ENCODE results near the gene TMC6. TPM values are rescaled to one million over a fixed set of nuclear protein-coding genes. Genes with fewer than 3 reads are reported as not detected.

The TMC6 gene
- total RNA-seq, 4 donors from 2014 or later = 18.5 to 78.2 (median 23.6) TPM

GRCh38 chr17:78125138-78125913 is 3.2 kb downstream of the TMC6 start:
- TF ChIP-seq, protein P1, sequence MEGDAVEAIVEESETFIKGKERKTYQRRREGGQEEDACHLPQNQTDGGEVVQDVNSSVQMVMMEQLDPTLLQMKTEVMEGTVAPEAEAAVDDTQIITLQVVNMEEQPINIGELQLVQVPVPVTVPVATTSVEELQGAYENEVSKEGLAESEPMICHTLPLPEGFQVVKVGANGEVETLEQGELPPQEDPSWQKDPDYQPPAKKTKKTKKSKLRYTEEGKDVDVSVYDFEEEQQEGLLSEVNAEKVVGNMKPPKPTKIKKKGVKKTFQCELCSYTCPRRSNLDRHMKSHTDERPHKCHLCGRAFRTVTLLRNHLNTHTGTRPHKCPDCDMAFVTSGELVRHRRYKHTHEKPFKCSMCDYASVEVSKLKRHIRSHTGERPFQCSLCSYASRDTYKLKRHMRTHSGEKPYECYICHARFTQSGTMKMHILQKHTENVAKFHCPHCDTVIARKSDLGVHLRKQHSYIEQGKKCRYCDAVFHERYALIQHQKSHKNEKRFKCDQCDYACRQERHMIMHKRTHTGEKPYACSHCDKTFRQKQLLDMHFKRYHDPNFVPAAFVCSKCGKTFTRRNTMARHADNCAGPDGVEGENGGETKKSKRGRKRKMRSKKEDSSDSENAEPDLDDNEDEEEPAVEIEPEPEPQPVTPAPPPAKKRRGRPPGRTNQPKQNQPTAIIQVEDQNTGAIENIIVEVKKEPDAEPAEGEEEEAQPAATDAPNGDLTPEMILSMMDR (IDR thresholded peaks at IDR 0.05; ENCODE audit: low read depth) = no peak

DNA sequence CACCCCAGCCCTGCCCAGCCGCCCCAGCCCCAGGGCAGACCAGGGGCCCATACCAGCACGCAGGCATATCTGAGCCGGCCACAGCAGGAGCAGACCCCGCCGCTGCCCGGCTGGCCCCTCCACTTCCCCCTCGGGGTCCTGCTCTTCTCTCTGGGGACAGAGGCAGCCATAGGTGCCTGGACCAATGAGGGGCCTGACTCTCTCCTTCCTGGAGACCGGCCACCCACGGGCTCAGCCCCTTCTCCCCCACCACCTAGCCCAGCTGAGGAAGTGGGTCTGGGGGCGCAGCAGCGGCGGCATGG is 3.8 kb downstream of the TMC6 start:
- TF ChIP-seq, protein P1 (IDR thresholded peaks at IDR 0.05; ENCODE audit: low read depth) = no peak

- TF ChIP-seq, protein P1 (IDR thresholded peaks at IDR 0.05; ENCODE audit: low read depth) = no peak
These were observed 4.3 kb downstream of the TMC6 start for GRCh38 chr17:78124081-78124835.

GRCh38 chr17:78123258-78123929 is 5.2 kb downstream of the TMC6 start:
- TF ChIP-seq, protein P1 (IDR thresholded peaks at IDR 0.05; ENCODE audit: low read depth) = no peak

DNA sequence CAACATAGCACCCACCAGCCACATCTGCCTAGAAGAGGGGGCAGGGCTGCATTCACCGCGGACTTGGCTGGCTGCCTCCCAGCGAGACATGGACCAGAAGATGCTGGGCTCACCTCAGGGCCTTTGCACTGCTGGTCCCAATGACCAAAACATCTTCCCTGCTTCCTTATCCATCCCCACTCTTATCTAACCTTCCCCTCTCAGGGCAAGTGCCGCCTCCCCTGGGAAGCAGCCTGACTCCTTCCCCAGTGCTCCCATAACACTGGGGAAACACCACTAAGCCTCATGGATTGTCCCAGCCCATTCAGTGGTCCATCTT is 5.7 kb downstream of the TMC6 start:
- TF ChIP-seq, protein P1 (IDR thresholded peaks at IDR 0.05; ENCODE audit: low read depth) = no peak

DNA sequence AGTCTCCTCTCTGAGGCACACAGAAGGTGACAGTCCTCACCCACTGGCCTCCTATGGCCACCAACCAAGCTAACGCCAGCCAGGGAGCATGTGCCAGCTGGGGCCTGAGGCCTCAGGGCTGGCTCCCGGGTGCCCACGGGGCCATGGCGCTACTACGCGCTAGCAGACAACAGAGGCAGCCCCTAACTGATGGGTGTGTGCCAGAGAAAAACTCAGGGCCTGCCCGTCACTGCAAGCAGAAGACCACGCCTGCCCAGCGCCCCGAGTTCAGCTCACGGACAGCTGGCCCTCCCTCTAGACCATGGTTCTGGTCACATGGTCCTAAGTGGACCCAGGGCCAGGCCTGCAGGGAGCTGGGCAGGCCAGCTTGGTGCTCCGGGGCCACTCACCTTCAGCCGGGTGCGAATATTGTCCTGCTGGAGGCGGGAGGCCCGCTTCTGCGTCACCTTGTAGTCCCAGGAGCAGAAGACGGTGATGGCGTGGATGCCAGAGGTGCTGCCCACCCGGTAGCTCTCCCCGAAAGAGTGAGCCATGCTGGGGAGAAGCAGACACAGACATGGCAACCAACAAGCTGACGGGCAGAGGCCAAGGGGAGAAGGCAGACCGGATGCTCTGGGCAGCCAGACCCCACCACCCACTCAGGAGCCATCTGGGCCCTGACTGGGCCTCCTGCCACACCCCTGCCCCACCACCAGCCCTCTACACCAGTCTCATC is 6.2 kb downstream of the TMC6 start:
- TF ChIP-seq, protein P1 (IDR thresholded peaks at IDR 0.05; ENCODE audit: low read depth) = no peak

All from subcutaneous adipose tissue (tissue), 4 donors.